Measurements from ENCODE around the gene TXNL4A.

The TXNL4A gene

DNA sequence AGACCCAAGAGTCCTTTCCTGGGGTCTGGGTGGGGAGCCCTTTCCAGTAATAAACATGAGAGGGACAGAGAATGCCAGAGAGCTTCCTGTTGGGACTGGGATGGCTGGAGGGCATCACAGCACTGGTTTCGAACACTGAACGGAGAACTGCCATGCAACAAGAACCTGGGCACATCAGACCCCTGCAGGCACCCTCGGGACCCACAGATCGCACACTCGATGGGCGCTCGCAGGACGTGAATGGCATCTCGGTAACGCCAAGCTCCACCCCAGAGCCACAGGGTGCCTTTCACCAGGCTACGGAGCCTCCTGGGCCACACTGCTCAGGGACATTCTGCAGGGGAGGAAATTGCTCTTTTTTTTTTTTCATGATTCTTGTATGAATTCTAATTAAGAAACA lies 62.1 kb downstream of the TXNL4A start:
- H3K27ac ChIP-seq, result no peak overlapping the region
- no peak for TF ChIP-seq CTCF (conservative IDR thresholded peaks at IDR 0.05; ENCODE audit: low read depth)
- no peak for DNase-seq (ENCODE audit: low spot score)
- CTCF ChIA-PET, result no interaction called here
- POLR2A ChIA-PET (ENCODE audit: low non-redundant PET), result no interaction called here

GRCh38 chr18:79924814-79925731 lies 63.3 kb downstream of the TXNL4A start:
- TF ChIP-seq CTCF (conservative IDR thresholded peaks at IDR 0.05; ENCODE audit: low read depth), result no peak
- ChIA-PET CTCF (no interaction called here), POLR2A (ENCODE audit: low non-redundant PET) (no interaction called here)
- no peak overlapping the region for H3K27ac ChIP-seq
- DNase-seq (ENCODE audit: low spot score), result no peak

- no peak for TF ChIP-seq CTCF (conservative IDR thresholded peaks at IDR 0.05; ENCODE audit: low read depth)
- H3K27ac ChIP-seq, result no peak overlapping the region
- no peak for DNase-seq (ENCODE audit: low spot score)
- POLR2A ChIA-PET (ENCODE audit: low non-redundant PET), result interaction anchor here (0.6 kb wide), 1 partner anchor 106 kb away, joined by 5 read pairs; no protein-coding TSS in a partner anchor
- CTCF ChIA-PET, result no interaction called here
Observed at GRCh38 chr18:79923896-79924585, 64.3 kb downstream of the TXNL4A start.

GRCh38 chr18:79922971-79923411 lies 65.4 kb downstream of the TXNL4A start:
- H3K27ac ChIP-seq, result no peak overlapping the region
- POLR2A ChIA-PET (ENCODE audit: low non-redundant PET), result no interaction called here
- TF ChIP-seq CTCF (conservative IDR thresholded peaks at IDR 0.05; ENCODE audit: low read depth), result no peak
- CTCF ChIA-PET, result no interaction called here
- no peak for DNase-seq (ENCODE audit: low spot score)

DNA sequence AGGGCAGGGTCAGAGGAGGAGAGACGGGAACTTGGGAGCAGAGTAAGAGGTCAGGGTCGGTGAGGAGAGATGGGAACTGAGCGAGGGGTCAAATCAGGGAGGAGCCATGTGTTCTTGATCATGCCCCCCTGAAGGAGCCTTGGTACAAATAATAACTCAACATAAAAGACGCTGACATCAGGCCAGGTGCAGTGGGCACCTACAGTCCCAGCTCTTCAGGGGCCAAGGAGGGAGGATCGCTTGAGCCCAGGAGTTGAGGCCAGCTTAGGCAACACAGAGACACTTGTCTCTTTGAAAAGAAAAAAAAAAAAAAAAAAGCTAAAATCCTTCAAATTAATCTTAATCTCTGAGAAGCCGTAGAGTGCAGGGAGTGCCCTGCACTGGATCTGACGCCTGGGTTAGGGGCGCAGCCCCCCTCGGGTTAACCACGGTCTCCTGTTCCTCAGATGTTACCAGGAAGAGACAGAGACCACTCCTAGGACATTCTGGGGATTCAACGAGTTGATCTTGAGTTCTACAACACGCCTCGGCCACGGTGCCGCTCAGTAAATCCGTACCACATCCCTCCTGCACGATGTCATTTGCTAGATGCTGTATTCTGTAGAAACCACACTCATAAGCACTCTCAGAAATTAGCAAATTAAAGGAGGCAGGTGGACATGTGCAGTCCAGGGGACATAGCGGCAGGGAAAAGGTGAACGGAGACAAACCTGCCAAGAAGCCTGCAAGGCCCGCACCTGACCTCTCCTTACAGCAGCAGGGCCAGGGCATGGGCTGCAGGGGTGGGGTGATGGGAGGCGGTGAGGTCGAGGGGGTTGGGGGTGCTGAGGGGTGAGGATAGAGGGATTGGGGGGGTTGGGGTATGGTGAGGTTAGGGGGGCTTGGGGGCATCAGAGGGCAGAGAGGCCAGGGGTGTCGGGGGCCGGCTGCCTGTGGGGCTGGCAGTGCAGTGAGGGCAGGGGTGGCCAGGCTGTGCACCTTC lies 66.1 kb downstream of the TXNL4A start:
- no peak for TF ChIP-seq CTCF (conservative IDR thresholded peaks at IDR 0.05; ENCODE audit: low read depth)
- ChIA-PET CTCF (no interaction called here), POLR2A (ENCODE audit: low non-redundant PET) (no interaction called here)
- no peak for DNase-seq (ENCODE audit: low spot score)
- H3K27ac ChIP-seq, result no peak overlapping the region

All from RWPE1 (cell line).